ENCODE results near the gene RPL15.
"Not testable (repeated sequence)": the region's sequence is repeated elsewhere in the genome, so short reads cannot be mapped to it uniquely, and the experiment has no call there.

Gene RPL15

GRCh38 chr3:23889950-23890349 is 27.0 kb upstream of the RPL15 start:
- DNase-seq (ENCODE audit: low spot score): no peak

GRCh38 chr3:23894254-23895061 is 22.5 kb upstream of the RPL15 start:
- DNase-seq (ENCODE audit: low spot score): no peak

- no peak for DNase-seq (ENCODE audit: low spot score)
These were observed 21.8 kb upstream of the RPL15 start for GRCh38 chr3:23895181-23895580.

- no peak for DNase-seq (ENCODE audit: low spot score)
These were observed 16.2 kb upstream of the RPL15 start for GRCh38 chr3:23900744-23901143.

GRCh38 chr3:23904545-23904944 is 12.4 kb upstream of the RPL15 start:
- no peak for DNase-seq (ENCODE audit: low spot score)

GRCh38 chr3:23909341-23909740 is 7.6 kb upstream of the RPL15 start:
- no peak for DNase-seq (ENCODE audit: low spot score)

- no peak for DNase-seq (ENCODE audit: low spot score)
These were observed 5.5 kb upstream of the RPL15 start for GRCh38 chr3:23911397-23911796.

- DNase-seq (ENCODE audit: low spot score): not testable (repeated sequence)
These were observed 4.6 kb upstream of the RPL15 start for GRCh38 chr3:23912335-23912734.

GRCh38 chr3:23913182-23913581 is 3.8 kb upstream of the RPL15 start:
- DNase-seq (ENCODE audit: low spot score): no peak

- DNase-seq (ENCODE audit: low spot score): no peak
These were observed 2.8 kb upstream of the RPL15 start for GRCh38 chr3:23913873-23914743.

- peak; percentile 59 for DNase-seq (ENCODE audit: low spot score)
These were observed 1.3 kb upstream of the RPL15 start for GRCh38 chr3:23915537-23916108.

GRCh38 chr3:23916152-23916885 is 613 bp upstream of the RPL15 start:
- no peak for DNase-seq (ENCODE audit: low spot score)

GRCh38 chr3:23917679-23918303 is 859 bp downstream of the RPL15 start:
- not testable (repeated sequence) for DNase-seq (ENCODE audit: low spot score)

- DNase-seq (ENCODE audit: low spot score): not testable (repeated sequence)
These were observed 1.4 kb downstream of the RPL15 start for GRCh38 chr3:23918331-23918730.

GRCh38 chr3:23919628-23920027 is 2.7 kb downstream of the RPL15 start:
- no peak for DNase-seq (ENCODE audit: low spot score)

- no peak for DNase-seq (ENCODE audit: low spot score)
These were observed 3.3 kb downstream of the RPL15 start for GRCh38 chr3:23920151-23920655.

GRCh38 chr3:23921052-23921511 is 4.2 kb downstream of the RPL15 start:
- no peak for DNase-seq (ENCODE audit: low spot score)

- DNase-seq (ENCODE audit: low spot score): no peak
These were observed 6.9 kb downstream of the RPL15 start for GRCh38 chr3:23923786-23924185.

GRCh38 chr3:23926246-23926645 is 9.3 kb downstream of the RPL15 start:
- no peak for DNase-seq (ENCODE audit: low spot score)

GRCh38 chr3:23926736-23927135 is 9.8 kb downstream of the RPL15 start:
- DNase-seq (ENCODE audit: low spot score): peak; percentile 62

- DNase-seq (ENCODE audit: low spot score): no peak
These were observed 11.6 kb downstream of the RPL15 start for GRCh38 chr3:23928524-23928923.
